K562 (cell line): ENCODE results near the gene THUMPD2. TPM values are rescaled to one million over a fixed set of nuclear protein-coding genes. Genes with fewer than 3 reads are reported as not detected.

ENCODE experiments used
- ATAC-seq: fragments of 200-7000 bp; cut with Tn5 transposase; 3 replicates; pipeline ENCODE4 v1.9.1; 2020; ENCODE audit warnings: moderate library complexity
- BruUV-seq: library from RNA; stranded (reverse); fragments of 400-500 nt; replicated peaks from 2 replicates; lab custom pipeline; 2021; lab: Mats Ljungman, UMichigan
- CTCF ChIA-PET: fragments of 300-600 bp; formaldehyde crosslinking; extraction: SDS; loops from one replicate; lab custom pipeline; 2021; ENCODE audit warnings: low intra/inter-chr PET ratio; lab: Yijun Ruan, JAX
- POLR2A ChIA-PET: fragments of 300-600, 350-650 bp; sonication (Branson Sonifier 250); formaldehyde crosslinking; extraction: SDS; loops from one replicate; lab custom pipeline; 2021; ENCODE audit warnings: antibody characterized with exemption, inconsistent platforms; lab: Yijun Ruan, JAX
- DNase-seq, 4 experiments: peaks; one replicate each; pipeline versions ENCODE4 v3.0.0 to v3.0.0-alpha.2; 2011 to 2018; ENCODE audit warnings: low spot score in 3 of 4, mixed read lengths in 3 of 4; ENCODE audit errors: extremely low read depth in 1 of 4
- FAIRE-seq: peaks from 2 replicates; lab custom pipeline; 2011; peaks lifted over from hg19 to GRCh38; lab: Jason Lieb, UNC
- H2AFZ ChIP-seq: 2 replicates; pipeline ENCODE4 v1.6.0; 2011; ENCODE audit warnings: low read depth, low read length, control low read depth, inconsistent platforms
- H3K27ac ChIP-seq: fragments of 200-600 bp; 3 replicates; pipeline ENCODE4 v1.8.0; 2011; ENCODE audit warnings: low read depth, mild to moderate bottlenecking, control low read depth, inconsistent platforms, low read length, moderate library complexity, mixed read lengths; ENCODE audit errors: extremely low read depth
- H3K27me3 ChIP-seq, 2 experiments: fragments of 300-600 bp in 1 of 2; 2 replicates in 1 of 2; 3 replicates in 1 of 2; pipeline versions ENCODE4 v1.6.0 to v1.8.0; 2011; ENCODE audit warnings: inconsistent platforms in 2 of 2, low read length in 2 of 2, mild to moderate bottlenecking in 1 of 2, mixed read lengths in 1 of 2, moderate library complexity in 1 of 2; ENCODE audit not compliant: control insufficient read depth in 2 of 2, insufficient read depth in 2 of 2
- H3K36me3 ChIP-seq: fragments of 300-600 bp; 3 replicates; pipeline ENCODE4 v1.8.0; 2011; ENCODE audit warnings: mild to moderate bottlenecking, low read length, inconsistent platforms; ENCODE audit not compliant: control insufficient read depth, insufficient read depth
- H3K4me1 ChIP-seq, 2 experiments: fragments of 200-600 bp in 1 of 2; replicated peaks in 1 of 2; 2 replicates in 1 of 2; 3 replicates in 1 of 2; pipeline versions ENCODE4 v1.5.1 to v1.8.0; 2011; ENCODE audit warnings: inconsistent platforms in 2 of 2, low read length in 2 of 2, mild to moderate bottlenecking in 1 of 2, mixed read lengths in 1 of 2, moderate library complexity in 1 of 2; ENCODE audit not compliant: control insufficient read depth in 2 of 2, insufficient read depth in 2 of 2
- H3K4me2 ChIP-seq: 2 replicates; pipeline ENCODE4 v1.6.1; 2011; ENCODE audit warnings: low read length, control low read depth, inconsistent platforms, mixed read lengths; ENCODE audit not compliant: insufficient read depth
- H3K4me3 ChIP-seq: fragments of 200-600 bp; sonication (generic), shearing (Covaris generic); 2 replicates; pipeline ENCODE4 v1.5.1; 2016; ENCODE audit warnings: control low read depth, inconsistent platforms
- H3K79me2 ChIP-seq: fragments of 200-600 bp; 3 replicates; pipeline ENCODE4 v1.8.0; 2011; ENCODE audit warnings: low read length, inconsistent platforms; ENCODE audit not compliant: control insufficient read depth, insufficient read depth
- H3K9ac ChIP-seq, 2 experiments: 2 replicates each; pipeline versions ENCODE4 v1.6.0 to v1.6.1; 2011; ENCODE audit warnings: low read depth in 2 of 2, low read length in 2 of 2, control low read depth in 1 of 2, inconsistent platforms in 1 of 2, mild to moderate bottlenecking in 1 of 2, mixed read lengths in 1 of 2; ENCODE audit not compliant: insufficient read depth in 1 of 2
- H3K9me1 ChIP-seq: one replicate; pipeline ENCODE4 v1.6.0; 2011; ENCODE audit warnings: inconsistent platforms, mild to moderate bottlenecking, low read length, moderate library complexity; ENCODE audit not compliant: control insufficient read depth, insufficient read depth
- H3K9me3 ChIP-seq: replicated peaks from 2 replicates; pipeline ENCODE4 v1.5.1; 2011; ENCODE audit warnings: low read depth, low read length, inconsistent platforms; ENCODE audit not compliant: control insufficient read depth, insufficient read depth
- H4K20me1 ChIP-seq: replicated peaks from 2 replicates; pipeline ENCODE4 v1.6.1; 2011; ENCODE audit warnings: low read length, inconsistent platforms, mixed read lengths; ENCODE audit not compliant: control insufficient read depth, insufficient read depth
- E4F1 ChIP-seq: fragments of 250-450 bp; sonication (Bioruptor Pico); IDR thresholded peaks from 2 replicates; pipeline ENCODE4 v1.5.0; 2021; ENCODE audit warnings: mild to moderate bottlenecking, borderline replicate concordance
- HOMEZ ChIP-seq: fragments of 250-450 bp; sonication (Bioruptor Pico); IDR thresholded peaks from 2 replicates; pipeline ENCODE4 v1.4.0; 2020; ENCODE audit warnings: mild to moderate bottlenecking, moderate library complexity
- MCM2 ChIP-seq: fragments of 450-650 bp; IDR thresholded peaks from 2 replicates; pipeline ENCODE4 v1.6.1; 2017; ENCODE audit warnings: low read depth, mild to moderate bottlenecking
- NFATC3 ChIP-seq: fragments of 450-650 bp; IDR thresholded peaks from 2 replicates; pipeline ENCODE4 v1.6.1; 2017; ENCODE audit warnings: mild to moderate bottlenecking
- NFXL1 ChIP-seq: fragments of 450-650 bp; formaldehyde crosslinking; IDR thresholded peaks from 2 replicates; pipeline ENCODE4 v1.4.0; 2021; ENCODE audit warnings: mild to moderate bottlenecking
- PPARD ChIP-seq: fragments of 250-450 bp; sonication (Bioruptor Pico); IDR thresholded peaks from 2 replicates; pipeline ENCODE4 v1.8.0; 2022; ENCODE audit warnings: inconsistent platforms, mild to moderate bottlenecking, moderate library complexity
- PRMT5 ChIP-seq: sonication (generic); formaldehyde crosslinking; IDR thresholded peaks from 2 replicates; pipeline ENCODE4 v1.5.0; 2020; ENCODE audit warnings: missing genetic modification reagents
- TCF7 ChIP-seq: sonication (generic); IDR thresholded peaks from 2 replicates; pipeline ENCODE4 v1.6.1; 2016; ENCODE audit warnings: antibody characterized with exemption, borderline replicate concordance
- U2AF1 ChIP-seq: fragments of 200-400 bp; formaldehyde crosslinking; optimal IDR thresholded peaks from 2 replicates; pipeline ENCODE3; 2017; ENCODE audit warnings: mild to moderate bottlenecking, low read depth, low read length, moderate library complexity
- ZNF124 ChIP-seq: sonication (generic); formaldehyde crosslinking; IDR thresholded peaks from 2 replicates; pipeline ENCODE4 v1.8.1; 2022; ENCODE audit warnings: missing genetic modification reagents
- ZNF639 ChIP-seq, 2 experiments: fragments of 200-800 bp in 1 of 2; sonication (Bioruptor generic) in 1 of 2; sonication (generic) in 1 of 2; formaldehyde crosslinking in 1 of 2; IDR thresholded peaks in 1 of 2; conservative IDR thresholded peaks in 1 of 2; 2 replicates each; pipeline versions ENCODE4 v1.5.0 to v1.6.1; 2016 to 2020; ENCODE audit warnings: missing compliant biosample characterization in 1 of 2, missing genetic modification characterization in 1 of 2, missing genetic modification reagents in 1 of 2
- WGBS: fragments of 100-300 bp; shearing (Covaris generic); methylation state at CpG from one replicate; pipeline ENCODE4 v1.1.6; 2016; ENCODE audit warnings: low coverage, mixed read lengths; ENCODE audit not compliant: insufficient coverage; ENCODE audit errors: missing lambda C conversion rate; 5-methylcytosine and 5-hydroxymethylcytosine counted together
- in situ Hi-C: fragments of 300-500 bp; cut with MboI; formaldehyde crosslinking; loops from 4 replicates; pipeline ENCODE4 v1.15.0; 2018; ENCODE audit warnings: inconsistent platforms, mixed read lengths
- intact Hi-C: fragments of 100-400 bp; cut with micrococcal nuclease; formaldehyde crosslinking; loops from 2 replicates; pipeline ENCODE4 v1.14.2; 2022
- polyA plus RNA-seq, 8 experiments: library from polyadenylated mRNA; depleted of rRNA in 4 of 8; stranded (reverse) in 5 of 8; unstranded in 3 of 8; fragments of >200 nt; fragmentation: Nextera tagmentation in 2 of 8; fragmentation: Illumina TruSeq in 1 of 8; extraction: Ambion mirVana in 2 of 8; extraction: Trizol in 1 of 8; gene quantifications; 2 replicates each; pipeline versions ENCODE4 v1.2.1 to v1.2.3, GENCODE V29; 2011 to 2014; ENCODE audit warnings: inconsistent platforms in 1 of 8, missing spikeins in 1 of 8
- total RNA-seq, 7 experiments: library from RNA; depleted of rRNA in 6 of 7; stranded (reverse); fragments of >200 nt in 6 of 7; fragmentation: Illumina TruSeq in 2 of 7; extraction: Trizol in 2 of 7; gene quantifications; 2 replicates each; pipeline versions ENCODE4 v1.2.1 to v1.2.3, GENCODE V29; 2011 to 2021; ENCODE audit warnings: low replicate concordance in 1 of 7
- TF ChIP-seq, protein P1 (sequence below): sonication (generic); formaldehyde crosslinking; IDR thresholded peaks from 2 replicates; pipeline ENCODE4 v1.8.0; 2022; ENCODE audit warnings: mild to moderate bottlenecking, missing genetic modification reagents

The THUMPD2 gene
- total and polyA plus RNA-seq, 9 of the 15 experiments (the other 6 are each of a cell fraction or from before 2014, with no cell fraction given), result 9.6 to 40.4 (median 24.0) TPM

- Histone ChIP-seq H3K9me1 (no peaks in the 10 kb centered on the region), H3K9me3 (no peaks in the 10 kb centered on the region), H3K79me2 (no peaks in the 10 kb centered on the region), H3K4me3 (no peak overlapping the region), H4K20me1 (no peaks in the 10 kb centered on the region), H3K27me3 (peaks cover 0 to 2% of the 10 kb centered on the region in 2 experiments; a peak in 2 of 5 replicates), H3K4me1 (no peaks in the 10 kb centered on the region), H3K36me3 (no peaks in the 10 kb centered on the region), H3K4me2 (no peak overlapping the region), H3K27ac (no peak overlapping the region), H3K9ac (no peak overlapping the region), H2AFZ (no peak overlapping the region)
- no peak for ATAC-seq
- ChIA-PET POLR2A (interaction anchor here (0.6 kb wide), 1 partner anchor 14 kb away, joined by 3 read pairs; no protein-coding TSS in a partner anchor), CTCF (no interaction called here)
- intact Hi-C loops, result no loop called here
- BruUV-seq, result no TSS peak
- in situ Hi-C loops, result no loop called here
- WGBS, result 3% methylated on average over 3 of the region's 3 CpGs
- no peak for DNase-seq
- peak; percentile 26 for FAIRE-seq
- no peak for TF ChIP-seq PPARD (CRISPR knock-in tag)
- no peak for TF ChIP-seq HOMEZ (CRISPR knock-in tag)
- no peak for TF ChIP-seq MCM2
- TF ChIP-seq, protein P1, sequence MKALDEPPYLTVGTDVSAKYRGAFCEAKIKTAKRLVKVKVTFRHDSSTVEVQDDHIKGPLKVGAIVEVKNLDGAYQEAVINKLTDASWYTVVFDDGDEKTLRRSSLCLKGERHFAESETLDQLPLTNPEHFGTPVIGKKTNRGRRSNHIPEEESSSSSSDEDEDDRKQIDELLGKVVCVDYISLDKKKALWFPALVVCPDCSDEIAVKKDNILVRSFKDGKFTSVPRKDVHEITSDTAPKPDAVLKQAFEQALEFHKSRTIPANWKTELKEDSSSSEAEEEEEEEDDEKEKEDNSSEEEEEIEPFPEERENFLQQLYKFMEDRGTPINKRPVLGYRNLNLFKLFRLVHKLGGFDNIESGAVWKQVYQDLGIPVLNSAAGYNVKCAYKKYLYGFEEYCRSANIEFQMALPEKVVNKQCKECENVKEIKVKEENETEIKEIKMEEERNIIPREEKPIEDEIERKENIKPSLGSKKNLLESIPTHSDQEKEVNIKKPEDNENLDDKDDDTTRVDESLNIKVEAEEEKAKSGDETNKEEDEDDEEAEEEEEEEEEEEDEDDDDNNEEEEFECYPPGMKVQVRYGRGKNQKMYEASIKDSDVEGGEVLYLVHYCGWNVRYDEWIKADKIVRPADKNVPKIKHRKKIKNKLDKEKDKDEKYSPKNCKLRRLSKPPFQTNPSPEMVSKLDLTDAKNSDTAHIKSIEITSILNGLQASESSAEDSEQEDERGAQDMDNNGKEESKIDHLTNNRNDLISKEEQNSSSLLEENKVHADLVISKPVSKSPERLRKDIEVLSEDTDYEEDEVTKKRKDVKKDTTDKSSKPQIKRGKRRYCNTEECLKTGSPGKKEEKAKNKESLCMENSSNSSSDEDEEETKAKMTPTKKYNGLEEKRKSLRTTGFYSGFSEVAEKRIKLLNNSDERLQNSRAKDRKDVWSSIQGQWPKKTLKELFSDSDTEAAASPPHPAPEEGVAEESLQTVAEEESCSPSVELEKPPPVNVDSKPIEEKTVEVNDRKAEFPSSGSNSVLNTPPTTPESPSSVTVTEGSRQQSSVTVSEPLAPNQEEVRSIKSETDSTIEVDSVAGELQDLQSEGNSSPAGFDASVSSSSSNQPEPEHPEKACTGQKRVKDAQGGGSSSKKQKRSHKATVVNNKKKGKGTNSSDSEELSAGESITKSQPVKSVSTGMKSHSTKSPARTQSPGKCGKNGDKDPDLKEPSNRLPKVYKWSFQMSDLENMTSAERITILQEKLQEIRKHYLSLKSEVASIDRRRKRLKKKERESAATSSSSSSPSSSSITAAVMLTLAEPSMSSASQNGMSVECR (CRISPR knock-in tag), result no peak
- TF ChIP-seq U2AF1, result no peak
- TF ChIP-seq PRMT5 (CRISPR knock-in tag), result no peak
- no peak for TF ChIP-seq NFXL1
- no peak for TF ChIP-seq ZNF639 (CRISPR knock-in tag; conservative IDR thresholded peaks at IDR 0.05 in 1 of 2, IDR thresholded peaks at IDR 0.05 in 1 of 2)
- TF ChIP-seq E4F1 (CRISPR knock-in tag), result no peak
- TF ChIP-seq ZNF124 (CRISPR knock-in tag), result no peak
- TF ChIP-seq NFATC3, result no peak
- no peak for TF ChIP-seq TCF7
Observed at GRCh38 chr2:39816428-39816827, 37.4 kb upstream of the THUMPD2 start.
